DMS53 (cell line): ENCODE measurements around the gene EYS.
A peak's percentile ranks its signal among the peaks of the same experiment; 100 is the strongest.
"Not testable (repeated sequence)": the region's sequence is repeated elsewhere in the genome, so short reads cannot be mapped to it uniquely, and the experiment has no call there.

Experiments
- DNase-seq: peaks from one replicate; lab custom pipeline; 2025; lab: John Stamatoyannopoulos, UW

The EYS gene

GRCh38 chr6:63817492-63818050 is 1889.5 kb downstream of the EYS start:
- DNase-seq: no peak

- peak; percentile 63 for DNase-seq
Measured at GRCh38 chr6:63816982-63817436, 1890.0 kb downstream of the EYS start.

GRCh38 chr6:63816401-63816981 is 1890.5 kb downstream of the EYS start:
- DNase-seq: no peak

- peak; percentile 19 for DNase-seq
Measured at GRCh38 chr6:63814459-63814858, 1892.6 kb downstream of the EYS start.

GRCh38 chr6:63813566-63814120 is 1893.4 kb downstream of the EYS start:
- DNase-seq: peak; percentile 8

- no peak for DNase-seq
Measured at GRCh38 chr6:63808576-63808975, 1898.5 kb downstream of the EYS start.

- peak; percentile 54 for DNase-seq
Measured at GRCh38 chr6:63807056-63807455, 1900.0 kb downstream of the EYS start.

DNA sequence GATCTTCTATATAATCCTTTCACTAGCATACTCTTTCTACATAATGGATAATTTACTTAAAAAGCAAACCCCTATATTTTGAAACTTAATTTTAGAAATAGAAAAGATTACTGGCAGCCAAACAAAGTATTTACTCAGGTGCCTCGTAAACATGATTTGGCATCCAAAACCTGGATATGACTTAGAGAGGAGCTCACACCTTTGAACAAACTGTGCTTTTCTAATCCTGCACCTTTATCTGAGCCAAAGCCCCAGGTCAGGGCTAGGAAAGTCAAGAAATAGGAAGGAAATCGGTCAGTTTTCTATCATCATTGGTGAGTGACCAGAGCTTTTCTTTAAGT is 1900.5 kb downstream of the EYS start:
- peak; percentile 84 for DNase-seq

- DNase-seq: peak; percentile 91
Measured at GRCh38 chr6:63805808-63806572, 1901.0 kb downstream of the EYS start.

- DNase-seq: no peak
Measured at GRCh38 chr6:63805345-63805744, 1901.7 kb downstream of the EYS start.

DNA sequence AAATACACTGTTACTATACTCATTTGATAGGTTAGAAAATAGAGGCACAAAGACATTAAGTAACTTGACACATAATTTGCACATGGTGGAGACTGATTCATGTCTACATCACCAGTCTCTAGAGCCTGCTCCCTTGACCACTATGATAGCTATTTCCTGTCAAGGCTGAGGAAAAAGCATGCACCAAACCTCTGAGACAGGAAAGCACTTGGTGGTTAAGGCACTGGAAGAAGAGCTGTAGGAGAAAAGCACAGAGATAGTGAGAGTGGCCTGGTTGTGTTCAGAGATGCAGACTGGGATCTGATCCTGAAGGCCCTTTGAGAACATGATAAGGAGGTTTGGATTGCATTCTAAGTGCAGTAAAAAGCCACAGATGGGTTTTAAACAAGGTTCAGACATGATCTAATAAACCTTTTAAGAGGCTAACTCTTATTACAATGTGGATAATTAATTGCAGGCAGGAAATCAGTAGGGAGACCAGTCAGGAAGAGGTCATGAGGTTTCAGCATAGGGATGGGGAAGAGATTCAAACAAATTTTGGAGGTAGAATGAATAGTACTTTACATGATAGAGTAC is 1902.6 kb downstream of the EYS start:
- DNase-seq: no peak

- DNase-seq: no peak
Measured at GRCh38 chr6:63803371-63803770, 1903.7 kb downstream of the EYS start.

DNA sequence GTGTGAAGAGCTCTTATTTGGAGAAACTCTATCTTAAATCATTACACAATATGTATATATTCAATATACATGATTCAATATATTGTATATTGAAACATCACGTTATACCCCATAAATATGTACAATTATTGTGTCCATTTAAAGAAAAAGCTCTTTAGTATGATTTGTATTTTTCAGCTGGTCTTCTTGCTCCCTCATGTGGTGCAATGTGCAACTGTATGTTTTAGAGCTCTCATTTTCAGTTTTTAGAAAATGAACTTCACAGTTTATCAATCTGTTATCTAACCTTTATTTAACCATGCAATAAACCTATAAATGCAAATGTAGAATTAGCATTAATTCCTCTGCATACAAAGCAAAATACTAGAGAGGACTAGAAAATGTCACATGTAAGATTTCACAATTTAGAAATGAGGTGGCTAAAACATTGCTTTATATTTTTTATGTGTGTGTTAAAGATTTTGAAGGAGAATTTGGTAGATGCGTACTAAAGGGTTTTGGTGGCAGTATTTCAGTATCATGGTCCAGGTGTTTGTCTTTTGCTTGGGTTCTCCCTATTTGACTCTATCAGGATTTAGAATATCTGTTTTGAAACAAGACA is 1904.3 kb downstream of the EYS start:
- DNase-seq: peak; percentile 54

GRCh38 chr6:63800386-63800785 is 1906.6 kb downstream of the EYS start:
- not testable (repeated sequence) for DNase-seq

DNA sequence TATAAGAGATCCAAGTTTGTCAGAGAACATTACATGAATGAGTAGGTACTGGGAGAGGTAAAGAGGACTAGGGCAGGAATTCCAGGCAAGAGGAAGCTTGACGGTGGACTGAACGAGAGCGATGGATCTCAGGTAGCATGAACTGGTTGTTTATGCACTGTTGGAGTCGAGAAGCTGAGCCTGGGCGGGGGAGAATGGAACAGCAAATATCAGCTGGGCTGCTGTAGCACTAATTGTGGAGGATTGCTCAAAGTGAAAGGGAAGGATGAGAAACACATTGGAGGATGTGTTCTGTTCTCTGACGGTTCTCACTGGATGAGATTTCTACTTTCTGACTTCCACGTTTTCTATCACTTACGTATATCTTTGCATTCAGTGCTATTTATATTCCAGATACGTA is 1907.2 kb downstream of the EYS start:
- DNase-seq: no peak

GRCh38 chr6:63799313-63799712 is 1907.7 kb downstream of the EYS start:
- DNase-seq: no peak

DNA sequence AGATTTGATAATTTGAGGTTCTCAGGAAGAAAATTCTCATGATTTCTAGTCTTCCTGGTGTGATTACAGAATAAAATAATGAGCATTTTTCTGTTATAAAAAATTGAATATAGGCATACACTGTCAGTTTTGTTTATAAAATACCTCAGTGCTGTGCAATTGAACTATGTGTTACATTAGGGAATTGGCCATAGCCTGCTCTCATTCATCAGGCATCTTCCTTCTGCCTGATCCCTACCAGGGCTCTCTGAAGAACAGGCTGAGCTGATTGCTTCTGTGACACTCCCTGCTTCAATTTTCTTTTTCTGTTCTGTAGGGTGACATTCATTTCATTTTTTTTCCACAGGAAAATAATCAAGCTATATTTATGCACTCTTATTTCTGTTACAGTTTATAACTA is 1908.6 kb downstream of the EYS start:
- no peak for DNase-seq

GRCh38 chr6:63797721-63798120 is 1909.3 kb downstream of the EYS start:
- no peak for DNase-seq

DNA sequence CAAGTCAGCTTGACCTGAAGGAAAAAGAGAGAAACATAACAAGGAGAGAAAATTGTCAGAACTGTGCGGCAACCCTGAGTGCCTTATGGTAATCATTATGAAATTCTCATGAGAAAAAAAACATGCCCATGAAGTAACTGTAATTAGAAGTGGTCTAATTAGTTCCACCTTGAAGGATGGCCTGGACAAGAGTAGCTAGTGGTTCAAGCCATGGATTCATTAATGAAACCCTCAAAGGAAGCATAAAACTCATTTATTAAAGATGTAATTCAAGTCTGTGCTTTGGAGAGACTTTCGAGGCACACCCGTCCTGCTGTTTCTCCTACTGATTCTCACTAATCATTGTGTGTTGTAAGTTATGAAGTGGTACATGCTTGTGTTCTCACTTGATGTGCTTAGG is 1911.2 kb downstream of the EYS start:
- no peak for DNase-seq

DNA sequence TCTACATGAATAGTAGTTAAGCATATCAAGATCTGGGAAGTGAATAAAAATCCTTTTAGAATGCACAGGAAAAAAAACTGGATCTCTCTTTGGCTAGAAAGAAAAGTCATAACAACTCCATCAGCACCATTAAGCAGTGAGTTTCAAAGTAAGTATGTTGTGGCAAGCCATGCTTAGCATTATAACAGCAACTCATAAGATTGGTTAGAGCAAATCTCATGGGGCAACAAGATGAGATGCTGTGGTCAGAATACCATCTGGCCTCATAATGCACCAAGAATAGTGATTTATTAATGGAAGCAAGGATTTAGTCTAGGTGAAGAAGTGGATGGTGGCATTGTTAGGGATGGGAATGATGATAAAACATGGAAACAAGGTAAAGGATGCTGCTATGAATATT is 1912.0 kb downstream of the EYS start:
- no peak for DNase-seq

GRCh38 chr6:63793465-63794137 is 1913.4 kb downstream of the EYS start:
- no peak for DNase-seq
